GM10266 (cell line): Measurements from ENCODE around the gene AKAP14.
A peak's percentile ranks its signal among the peaks of the same experiment; 100 is the strongest.
"Not testable (repeated sequence)": the region's sequence is repeated elsewhere in the genome, so short reads cannot be mapped to it uniquely, and the experiment has no call there.

Experiments used
- DNase-seq: peaks from one replicate; pipeline ENCODE4 v3.0.0; 2012; ENCODE audit errors: extremely low spot score
- CTCF ChIP-seq: IDR thresholded peaks from 2 replicates; pipeline ENCODE4 v1.5.1; 2012; ENCODE audit warnings: mild to moderate bottlenecking, low read depth; ENCODE audit not compliant: control insufficient read depth, insufficient read depth; ENCODE audit errors: missing control alignments

Gene AKAP14

GRCh38 chrX:119941336-119941735 lies 45.6 kb downstream of the AKAP14 start:
- no peak for DNase-seq
- TF ChIP-seq CTCF, result no peak

GRCh38 chrX:119942173-119942819 lies 46.6 kb downstream of the AKAP14 start:
- TF ChIP-seq CTCF, result no peak
- DNase-seq, result no peak

GRCh38 chrX:119942831-119943184 lies 47.1 kb downstream of the AKAP14 start:
- no peak for DNase-seq

GRCh38 chrX:119943185-119943988 lies 47.7 kb downstream of the AKAP14 start, which contains the start of gene NKAP:
TSS of gene NKAP (minus strand) at chrX:119943751. CDS start at chrX:119943605, 146 bp downstream.
- DNase-seq, result peak; percentile 60

More at GRCh38 chrX:119942831-119943184, 47.1 kb downstream of the AKAP14 start:
- TF ChIP-seq CTCF, result no peak

GRCh38 chrX:119945481-119945880 lies 49.8 kb downstream of the AKAP14 start:
- no peak for DNase-seq
- no peak for TF ChIP-seq CTCF

More at GRCh38 chrX:119943185-119943988, 47.7 kb downstream of the AKAP14 start, which contains the start of gene NKAP:
- TF ChIP-seq CTCF, result no peak

- no peak for DNase-seq
- peak; percentile 10 for TF ChIP-seq CTCF
Measured at GRCh38 chrX:119948381-119948780, 52.7 kb downstream of the AKAP14 start.

- DNase-seq, result no peak
- TF ChIP-seq CTCF, result no peak
Measured at GRCh38 chrX:119954374-119954773, 58.7 kb downstream of the AKAP14 start.

- not testable (repeated sequence) for DNase-seq
Measured at GRCh38 chrX:119955807-119956570, 60.3 kb downstream of the AKAP14 start.
